H1 (cell line): Measurements from ENCODE around the gene TGFB3. TPM values are rescaled to one million over a fixed set of nuclear protein-coding genes. Genes with fewer than 3 reads are reported as not detected.

Experiments
- CTCF ChIA-PET: fragments of 300-600 bp; sonication (Branson Sonifier 250); formaldehyde crosslinking; loops from one replicate; lab custom pipeline; 2021; ENCODE audit not compliant: partially characterized antibody; lab: Charles Lee
- POLR2A ChIA-PET: fragments of 300-600 bp; sonication (Branson Sonifier 250); formaldehyde crosslinking; loops from one replicate; lab custom pipeline; 2021; ENCODE audit warnings: inconsistent platforms; ENCODE audit not compliant: partially characterized antibody; lab: Charles Lee
- DNase-seq, 2 experiments: peaks; one replicate each; pipeline versions ENCODE4 v3.0.0 to v3.0.0-alpha.2; 2010 to 2022; ENCODE audit warnings: low spot score in 2 of 2, low read depth in 1 of 2, mixed read lengths in 1 of 2
- FAIRE-seq: peaks from 2 replicates; lab custom pipeline; 2011; peaks lifted over from hg19 to GRCh38; lab: Jason Lieb, UNC
- H2AFZ ChIP-seq: 2 replicates; pipeline ENCODE4 v1.8.1; 2012; ENCODE audit warnings: low read length, inconsistent platforms
- H2AK5ac ChIP-seq: 2 replicates; pipeline ENCODE4 v1.6.1; 2013; ENCODE audit warnings: low read depth, low read length
- H2BK120ac ChIP-seq: replicated peaks from 2 replicates; pipeline ENCODE3; 2013; ENCODE audit warnings: low read depth, low read length, inconsistent platforms
- H2BK12ac ChIP-seq: 2 replicates; pipeline ENCODE4 v1.6.1; 2013; ENCODE audit warnings: low read depth, low read length
- H2BK15ac ChIP-seq: 2 replicates; pipeline ENCODE4 v1.6.1; 2013; ENCODE audit warnings: low read length
- H2BK20ac ChIP-seq: 2 replicates; pipeline ENCODE4 v1.6.1; 2013; ENCODE audit warnings: low read length
- H2BK5ac ChIP-seq: 2 replicates; pipeline ENCODE4 v1.6.1; 2013; ENCODE audit warnings: low read depth, low read length
- H3K14ac ChIP-seq: 2 replicates; pipeline ENCODE4 v1.6.1; 2013; ENCODE audit warnings: inconsistent platforms; ENCODE audit not compliant: insufficient read length
- H3K18ac ChIP-seq: 2 replicates; pipeline ENCODE4 v1.6.1; 2013; ENCODE audit warnings: low read length; ENCODE audit errors: extremely low read depth
- H3K23ac ChIP-seq: 2 replicates; pipeline ENCODE4 v1.6.1; 2013; ENCODE audit warnings: inconsistent platforms; ENCODE audit not compliant: insufficient read length
- H3K23me2 ChIP-seq: 2 replicates; pipeline ENCODE4 v1.6.1; 2013; ENCODE audit warnings: low read depth, low read length
- H3K27ac ChIP-seq: 2 replicates; pipeline ENCODE4 v1.6.1; 2011; ENCODE audit warnings: low read depth, low read length, inconsistent platforms
- H3K27me3 ChIP-seq, 4 experiments: replicated peaks in 1 of 4; 1 replicate in 1 of 4; 2 replicates in 3 of 4; pipeline versions ENCODE4 v1.6.1 to v1.8.1; 2011 to 2013; ENCODE audit warnings: low read length in 3 of 4, mild to moderate bottlenecking in 3 of 4, inconsistent platforms in 2 of 4, mixed read lengths in 2 of 4, moderate library complexity in 1 of 4; ENCODE audit not compliant: control insufficient read depth in 3 of 4, insufficient read depth in 3 of 4; ENCODE audit errors: extremely low read depth in 1 of 4
- H3K36me3 ChIP-seq, 4 experiments: 2 replicates each; pipeline versions ENCODE4 v1.6.1 to v1.8.1; 2011 to 2013; ENCODE audit warnings: mild to moderate bottlenecking in 4 of 4, low read length in 3 of 4, moderate library complexity in 2 of 4, control low read depth in 1 of 4, inconsistent platforms in 1 of 4; ENCODE audit not compliant: insufficient read depth in 4 of 4, control insufficient read depth in 2 of 4
- H3K4ac ChIP-seq: replicated peaks from 2 replicates; pipeline ENCODE3; 2013; ENCODE audit warnings: low read length, low read depth, mixed read lengths, inconsistent platforms; ENCODE audit not compliant: insufficient read length
- H3K4me1 ChIP-seq, 4 experiments: replicated peaks in 1 of 4; 1 replicate in 1 of 4; 2 replicates in 3 of 4; pipeline versions ENCODE4 v1.6.1 to v1.8.1; 2011 to 2013; ENCODE audit warnings: low read length in 3 of 4, inconsistent platforms in 2 of 4, mixed read lengths in 1 of 4; ENCODE audit not compliant: insufficient read depth in 4 of 4, control insufficient read depth in 3 of 4
- H3K4me2 ChIP-seq, 2 experiments: 2 replicates each; pipeline versions ENCODE4 v1.6.1 to v1.8.1; 2011 to 2013; ENCODE audit warnings: low read depth in 2 of 2, low read length in 2 of 2, control low read depth in 1 of 2, inconsistent platforms in 1 of 2, mild to moderate bottlenecking in 1 of 2; ENCODE audit not compliant: insufficient read depth in 1 of 2
- H3K4me3 ChIP-seq, 4 experiments: fragments of 200-600, 300-600 bp in 1 of 4; sonication (generic), shearing (Covaris generic), sonication (Bioruptor Twin) in 1 of 4; 2 replicates each; pipeline versions ENCODE4 v1.5.1 to v1.8.1; 2011 to 2016; ENCODE audit warnings: low read length in 4 of 4, low read depth in 3 of 4, control low read depth in 2 of 4, inconsistent platforms in 2 of 4, mild to moderate bottlenecking in 2 of 4, mixed read lengths in 1 of 4, moderate library complexity in 1 of 4; ENCODE audit not compliant: insufficient read depth in 2 of 4; ENCODE audit errors: extremely low read depth in 1 of 4
- H3K56ac ChIP-seq: replicated peaks from 2 replicates; pipeline ENCODE3; 2013; ENCODE audit warnings: low read depth, mild to moderate bottlenecking, mixed read lengths, low read length, inconsistent platforms; ENCODE audit not compliant: insufficient read length
- H3K79me1 ChIP-seq: 2 replicates; pipeline ENCODE4 v1.6.1; 2013; ENCODE audit warnings: low read depth, low read length, control low read depth
- H3K79me2 ChIP-seq, 2 experiments: 2 replicates each; pipeline versions ENCODE4 v1.6.1 to v1.8.1; 2012 to 2013; ENCODE audit warnings: low read length in 2 of 2, mild to moderate bottlenecking in 2 of 2, inconsistent platforms in 1 of 2; ENCODE audit not compliant: insufficient read depth in 2 of 2, control insufficient read depth in 1 of 2
- H3K9ac ChIP-seq, 4 experiments: replicated peaks in 1 of 4; 1 replicate in 1 of 4; 2 replicates in 3 of 4; pipeline versions ENCODE4 v1.6.1 to v1.8.1; 2011 to 2013; ENCODE audit warnings: low read depth in 3 of 4, low read length in 3 of 4, control low read depth in 2 of 4, mild to moderate bottlenecking in 2 of 4, moderate library complexity in 2 of 4, inconsistent platforms in 1 of 4; ENCODE audit errors: extremely low read depth in 1 of 4
- H3K9me3 ChIP-seq, 2 experiments: 2 replicates each; pipeline versions ENCODE4 v1.6.1 to v1.8.1; 2012 to 2013; ENCODE audit warnings: mild to moderate bottlenecking in 2 of 2, moderate library complexity in 2 of 2, control low read depth in 1 of 2, inconsistent platforms in 1 of 2, low read depth in 1 of 2, low read length in 1 of 2, mixed read lengths in 1 of 2; ENCODE audit not compliant: insufficient read depth in 2 of 2
- H4K20me1 ChIP-seq, 2 experiments: replicated peaks in 1 of 2; 2 replicates each; pipeline versions ENCODE3 to v1.8.1; 2011 to 2013; ENCODE audit warnings: inconsistent platforms in 2 of 2, low read length in 2 of 2, mild to moderate bottlenecking in 1 of 2; ENCODE audit not compliant: insufficient read depth in 2 of 2, control insufficient read depth in 1 of 2
- H4K5ac ChIP-seq: 2 replicates; pipeline ENCODE4 v1.6.1; 2013; ENCODE audit warnings: low read length, low read depth, mixed read lengths, inconsistent platforms; ENCODE audit not compliant: insufficient read length
- H4K8ac ChIP-seq: 2 replicates; pipeline ENCODE4 v1.8.0; 2013; ENCODE audit warnings: mild to moderate bottlenecking, moderate library complexity, low read length, inconsistent platforms; ENCODE audit not compliant: insufficient read depth; ENCODE audit errors: extremely low read depth
- H4K91ac ChIP-seq: replicated peaks from 2 replicates; pipeline ENCODE3; 2013; ENCODE audit warnings: low read length, mixed read lengths, inconsistent platforms; ENCODE audit not compliant: insufficient read length
- CHD2 ChIP-seq: IDR thresholded peaks from 2 replicates; pipeline ENCODE4 v1.6.1; 2012; ENCODE audit warnings: low read length, improper control_type of control experiment
- KDM1A ChIP-seq: fragments of 200-600, 300-600 bp; sonication (generic); IDR thresholded peaks from 2 replicates; pipeline ENCODE4 v1.7.1; 2016; ENCODE audit warnings: mild to moderate bottlenecking, low read length, borderline replicate concordance
- POLR2A ChIP-seq, 2 experiments: IDR thresholded peaks; 1 replicate in 1 of 2; 2 replicates in 1 of 2; pipeline ENCODE4 v1.6.1; 2011; ENCODE audit warnings: low read depth in 2 of 2, low read length in 2 of 2, mild to moderate bottlenecking in 2 of 2; ENCODE audit errors: control extremely low read depth in 1 of 2
- SIN3A ChIP-seq, 2 experiments: IDR thresholded peaks in 1 of 2; conservative IDR thresholded peaks in 1 of 2; 2 replicates each; pipeline ENCODE4 v1.6.1; 2011 to 2012; ENCODE audit warnings: low read length in 2 of 2, improper control_type of control experiment in 1 of 2, low read depth in 1 of 2, mild to moderate bottlenecking in 1 of 2
- TBP ChIP-seq: IDR thresholded peaks from 2 replicates; pipeline ENCODE4 v1.6.1; 2011; ENCODE audit warnings: low read depth, low read length, improper control_type of control experiment
- WGBS, 2 experiments: shearing (Covaris generic) in 1 of 2; methylation state at CpG; one replicate each; pipeline versions ENCODE4 v1.1.6 to v1.1.7; 2013 to 2015; ENCODE audit warnings: low lambda C conversion rate in 2 of 2, mixed read lengths in 2 of 2, inconsistent platforms in 1 of 2, low coverage in 1 of 2, missing lambda C conversion rate in 1 of 2; ENCODE audit not compliant: insufficient replicate concordance in 2 of 2, insufficient coverage in 1 of 2, insufficient read length in 1 of 2; ENCODE audit errors: extremely low coverage in 1 of 2, missing lambda C conversion rate in 1 of 2; 5-methylcytosine and 5-hydroxymethylcytosine counted together
- polyA plus RNA-seq, 7 experiments: library from polyadenylated mRNA; depleted of rRNA in 3 of 7; stranded (reverse) in 5 of 7; unstranded in 2 of 7; fragments of >200 nt in 5 of 7; fragments of 200-250 nt in 2 of 7; gene quantifications; 1 replicate in 5 of 7; 2 replicates in 1 of 7; 4 replicates in 1 of 7; pipeline versions ENCODE4 v1.2.1 to v1.2.3, GENCODE V29; 2011 to 2013; ENCODE audit warnings: missing spikeins in 2 of 7, mixed read lengths in 2 of 7
- total RNA-seq: library from RNA; stranded (reverse); fragmentation: NEBNext Ultra II Directional; extraction: Animal tissue kit (Norgen Biotek cat#: 25700); gene quantifications from 2 replicates; pipeline ENCODE4 v1.2.1, GENCODE V29; 2021

Gene TGFB3
- total and polyA plus RNA-seq, 2 of the 8 experiments (the other 6 are each of a cell fraction or from before 2014, with no cell fraction given), result 0.65 to 0.86 TPM

GRCh38 chr14:75971509-75971908 is 10.3 kb downstream of the TGFB3 start:
- H2BK15ac ChIP-seq, result no peak overlapping the region
- H3K4me1 ChIP-seq, result peaks cover 0 to 3% (median under 1%) of the 10 kb centered on the region in 4 experiments; a peak in 3 of 7 replicates
- H4K20me1 ChIP-seq, result no peaks in the 10 kb centered on the region
- H3K4me2 ChIP-seq, result no peak overlapping the region
- H4K8ac ChIP-seq, result no peak overlapping the region
- no peak overlapping the region for H3K27ac ChIP-seq
- H3K4me3 ChIP-seq, result no peak overlapping the region
- no peak overlapping the region for H3K14ac ChIP-seq
- H3K36me3 ChIP-seq, result no peaks in the 10 kb centered on the region
- no peaks in the 10 kb centered on the region for H3K23me2 ChIP-seq
- 93% methylated on average over 15 of the region's 15 CpGs; no CpG with 5 or more reads in 1 of the 2 experiments for WGBS, 2 experiments
- POLR2A ChIA-PET, result no interaction called here
- H3K56ac ChIP-seq, result no peak overlapping the region
- H3K9me3 ChIP-seq, result no peaks in the 10 kb centered on the region
- H4K91ac ChIP-seq, result no peak overlapping the region
- H3K4ac ChIP-seq, result no peak overlapping the region
- H3K79me2 ChIP-seq, result no peaks in the 10 kb centered on the region
- CTCF ChIA-PET, result interaction anchor here (0.5 to 20.1 kb wide), 7 partner anchors 8 to 489 kb away, joined by 3 to 261 read pairs (median 3); partner anchors contain the start of gene TGFB3
- no peak overlapping the region for H2BK5ac ChIP-seq
- no peak overlapping the region for H2BK20ac ChIP-seq
- no peak overlapping the region for H3K18ac ChIP-seq
- H2BK12ac ChIP-seq, result no peak overlapping the region
- H2AFZ ChIP-seq, result no peak overlapping the region
- no peak overlapping the region for H2BK120ac ChIP-seq
- FAIRE-seq (no peak), DNase-seq (no peak)
- no peaks in the 10 kb centered on the region for H3K79me1 ChIP-seq
- no peaks in the 10 kb centered on the region for H3K27me3 ChIP-seq
- H4K5ac ChIP-seq, result no peak overlapping the region
- TF ChIP-seq CHD2, result no peak
- TF ChIP-seq SIN3A (conservative IDR thresholded peaks at IDR 0.05 in 1 of 2, IDR thresholded peaks at IDR 0.05 in 1 of 2; ENCODE audit: low read depth in 1 of 2, low read length in 2 of 2), result no peak
- no peak for TF ChIP-seq KDM1A
- no peak for TF ChIP-seq TBP
- no peak for TF ChIP-seq POLR2A (IDR thresholded peaks at IDR 0.05; ENCODE audit: control extremely low read depth in 1 of 2, low read depth in 2 of 2, low read length in 2 of 2)
- H3K23ac ChIP-seq, result no peak overlapping the region
- H2AK5ac ChIP-seq, result no peak overlapping the region
- H3K9ac ChIP-seq, result no peak overlapping the region
